Hematopoietic multipotent progenitor cell (in vitro differentiated cells): ENCODE measurements around the gene UGT1A1. TPM values are rescaled to one million over a fixed set of nuclear protein-coding genes. Genes with fewer than 3 reads are reported as not detected.
A peak's percentile ranks its signal among the peaks of the same experiment; 100 is the strongest.
"Not testable (repeated sequence)": the region's sequence is repeated elsewhere in the genome, so short reads cannot be mapped to it uniquely, and the experiment has no call there.

Source experiments
- DNase-seq, 3 donors: peaks; one replicate each; pipeline ENCODE4 v3.0.0-alpha.2; 2011 to 2015; ENCODE audit warnings: low read depth in 2 of 3, low spot score in 2 of 3
- total RNA-seq: library from RNA; depleted of rRNA; stranded (reverse); fragments of >200 nt; gene quantifications from one replicate; pipeline ENCODE4 v1.2.3, GENCODE V29; 2012

The UGT1A1 gene
- not detected for total RNA-seq

GRCh38 chr2:233760043-233760442 is at the start of gene UGT1A1:
Gene UGT1A1 (plus strand): TSS chr2:233760270. CDS start chr2:233760288, 18 bp downstream.
- DNase-seq = no peak

GRCh38 chr2:233711312-233712008 is 48.6 kb upstream of the UGT1A1 start:
- peak; percentile 17 to 73 (median 51) for DNase-seq

- no peak for DNase-seq
These were observed 47.3 kb upstream of the UGT1A1 start, which contains the start of gene UGT1A5 for GRCh38 chr2:233712611-233713261. Gene UGT1A5 (plus strand): TSS chr2:233712907. CDS start chr2:233712992, 85 bp downstream.

- DNase-seq = no peak
These were observed 46.8 kb upstream of the UGT1A1 start for GRCh38 chr2:233713262-233713615.

- no peak for DNase-seq
These were observed 45.9 kb upstream of the UGT1A1 start for GRCh38 chr2:233714121-233714520.

- no peak for DNase-seq
These were observed 41.5 kb upstream of the UGT1A1 start, which contains the start of gene UGT1A4 for GRCh38 chr2:233718552-233718951. Gene UGT1A4 (plus strand): TSS chr2:233718736. CDS start chr2:233718821, 85 bp downstream.

- DNase-seq = no peak
These were observed 31.3 kb upstream of the UGT1A1 start, which contains the start of gene UGT1A3 for GRCh38 chr2:233728723-233729301. Gene UGT1A3 (plus strand): TSS chr2:233729042. CDS start chr2:233729127, 85 bp downstream.

GRCh38 chr2:233736868-233737653 is 23.0 kb upstream of the UGT1A1 start:
- DNase-seq = not testable (repeated sequence)

GRCh38 chr2:233740870-233741269 is 19.2 kb upstream of the UGT1A1 start:
- DNase-seq = no peak

GRCh38 chr2:233743464-233744259 is 16.4 kb upstream of the UGT1A1 start:
- DNase-seq = no peak

- DNase-seq = no peak
These were observed 14.9 kb upstream of the UGT1A1 start for GRCh38 chr2:233745073-233745755.

- DNase-seq = not testable (repeated sequence)
These were observed 14.2 kb upstream of the UGT1A1 start for GRCh38 chr2:233745838-233746237.

GRCh38 chr2:233746475-233747282 is 13.4 kb upstream of the UGT1A1 start:
- DNase-seq = no peak

- no peak for DNase-seq
These were observed 12.9 kb upstream of the UGT1A1 start for GRCh38 chr2:233747283-233747544.

- DNase-seq = not testable (repeated sequence)
These were observed 9.4 kb upstream of the UGT1A1 start for GRCh38 chr2:233750689-233751088.

GRCh38 chr2:233751212-233752009 is 8.7 kb upstream of the UGT1A1 start:
- DNase-seq = not testable (repeated sequence)

GRCh38 chr2:233754872-233755611 is 5.0 kb upstream of the UGT1A1 start:
- no peak for DNase-seq
